OCI-LY1 (cell line): Measurements from ENCODE around the gene OTOS.

Source experiments
- EZH2 ChIP-seq: fragments of 200-600 bp; sonication (generic), shearing (Covaris generic); IDR thresholded peaks from 2 replicates; pipeline ENCODE4 v1.8.0; 2017; ENCODE audit warnings: borderline replicate concordance, mixed run types, mild to moderate bottlenecking, antibody characterized with exemption, low read length, moderate library complexity, mixed read lengths
- TF ChIP-seq, protein P1 (sequence below): fragments of 200-600 bp; sonication (generic), shearing (Covaris generic); IDR thresholded peaks from 2 replicates; pipeline ENCODE4 v1.5.1; 2017; ENCODE audit warnings: mild to moderate bottlenecking, antibody characterized with exemption, low read length, moderate library complexity, mixed read lengths

GRCh38 chr2:240131941-240132650 is 8.4 kb downstream of the OTOS start:
- TF ChIP-seq, protein P1, sequence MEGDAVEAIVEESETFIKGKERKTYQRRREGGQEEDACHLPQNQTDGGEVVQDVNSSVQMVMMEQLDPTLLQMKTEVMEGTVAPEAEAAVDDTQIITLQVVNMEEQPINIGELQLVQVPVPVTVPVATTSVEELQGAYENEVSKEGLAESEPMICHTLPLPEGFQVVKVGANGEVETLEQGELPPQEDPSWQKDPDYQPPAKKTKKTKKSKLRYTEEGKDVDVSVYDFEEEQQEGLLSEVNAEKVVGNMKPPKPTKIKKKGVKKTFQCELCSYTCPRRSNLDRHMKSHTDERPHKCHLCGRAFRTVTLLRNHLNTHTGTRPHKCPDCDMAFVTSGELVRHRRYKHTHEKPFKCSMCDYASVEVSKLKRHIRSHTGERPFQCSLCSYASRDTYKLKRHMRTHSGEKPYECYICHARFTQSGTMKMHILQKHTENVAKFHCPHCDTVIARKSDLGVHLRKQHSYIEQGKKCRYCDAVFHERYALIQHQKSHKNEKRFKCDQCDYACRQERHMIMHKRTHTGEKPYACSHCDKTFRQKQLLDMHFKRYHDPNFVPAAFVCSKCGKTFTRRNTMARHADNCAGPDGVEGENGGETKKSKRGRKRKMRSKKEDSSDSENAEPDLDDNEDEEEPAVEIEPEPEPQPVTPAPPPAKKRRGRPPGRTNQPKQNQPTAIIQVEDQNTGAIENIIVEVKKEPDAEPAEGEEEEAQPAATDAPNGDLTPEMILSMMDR, result no peak
- TF ChIP-seq EZH2, result no peak
